Hepatocyte (in vitro differentiated cells): ENCODE measurements around the gene NDUFA5. TPM values are rescaled to one million over a fixed set of nuclear protein-coding genes. Genes with fewer than 3 reads are reported as not detected.
A peak's percentile ranks its signal among the peaks of the same experiment; 100 is the strongest.

ENCODE experiments used
- DNase-seq: peaks from one replicate; pipeline ENCODE4 v3.0.0-alpha.2; 2016; ENCODE audit warnings: low spot score
- H2AFZ ChIP-seq: fragments of 200-600 bp; sonication (generic); 2 replicates; pipeline ENCODE4 v1.6.0; 2016; ENCODE audit warnings: antibody characterized with exemption, mild to moderate bottlenecking
- H3K27ac ChIP-seq: fragments of 200-600 bp; sonication (generic); 2 replicates; pipeline ENCODE4 v1.5.1; 2016; ENCODE audit warnings: mild to moderate bottlenecking
- H3K27me3 ChIP-seq: fragments of 200-600 bp; sonication (generic); 2 replicates; pipeline ENCODE4 v1.6.1; 2016
- H3K36me3 ChIP-seq: fragments of 200-600 bp; sonication (generic); replicated peaks from 2 replicates; pipeline ENCODE4 v1.5.1; 2016; ENCODE audit warnings: low read depth; ENCODE audit not compliant: insufficient read depth
- H3K4me1 ChIP-seq: fragments of 200-600 bp; sonication (generic); 2 replicates; pipeline ENCODE4 v1.5.1; 2016; ENCODE audit warnings: mild to moderate bottlenecking, moderate library complexity; ENCODE audit not compliant: insufficient read depth
- H3K4me2 ChIP-seq: fragments of 200-600 bp; sonication (generic); 2 replicates; pipeline ENCODE4 v1.6.0; 2016
- H3K4me3 ChIP-seq: fragments of 200-600 bp; sonication (generic); 2 replicates; pipeline ENCODE4 v1.5.1; 2016; ENCODE audit warnings: mild to moderate bottlenecking
- H3K79me2 ChIP-seq: fragments of 200-600 bp; sonication (generic); 2 replicates; pipeline ENCODE4 v1.6.0; 2017; ENCODE audit warnings: mild to moderate bottlenecking
- H3K9me2 ChIP-seq: fragments of 200-600 bp; sonication (generic); replicated peaks from 2 replicates; pipeline ENCODE4 v1.6.0; 2017; ENCODE audit warnings: mild to moderate bottlenecking; ENCODE audit not compliant: insufficient read depth
- H3K9me3 ChIP-seq: fragments of 200-600 bp; sonication (generic); 2 replicates; pipeline ENCODE4 v1.5.1; 2016; ENCODE audit warnings: low read depth, mild to moderate bottlenecking
- H4K20me1 ChIP-seq: fragments of 200-600 bp; sonication (generic); 2 replicates; pipeline ENCODE4 v1.6.0; 2016; ENCODE audit warnings: mild to moderate bottlenecking; ENCODE audit not compliant: insufficient read depth, poor library complexity, severe bottlenecking
- EZH2 ChIP-seq: fragments of 200-600 bp; sonication (generic); IDR thresholded peaks from 2 replicates; pipeline ENCODE4 v1.6.1; 2016; ENCODE audit warnings: antibody characterized with exemption, mild to moderate bottlenecking, borderline replicate concordance
- EZH2phosphoT487 ChIP-seq: fragments of 200-600 bp; sonication (generic); IDR thresholded peaks from one replicate; pipeline ENCODE4 v1.6.1; 2018; ENCODE audit warnings: antibody characterized with exemption, mild to moderate bottlenecking, low read depth, moderate library complexity; ENCODE audit not compliant: unreplicated experiment, severe bottlenecking
- WGBS: methylation state at CpG from one replicate; pipeline ENCODE4 v1.1.6; 2016; ENCODE audit warnings: low lambda C conversion rate; ENCODE audit errors: missing lambda C conversion rate; 5-methylcytosine and 5-hydroxymethylcytosine counted together
- polyA plus RNA-seq: library from polyadenylated mRNA; unstranded; fragments of >200 nt; fragmentation: Nextera tagmentation; extraction: Ambion mirVana; gene quantifications from 2 replicates; pipeline ENCODE4 v1.2.1, GENCODE V29; 2016
- total RNA-seq: library from RNA; depleted of rRNA; stranded (reverse); fragments of >200 nt; gene quantifications from 2 replicates; pipeline ENCODE4 v1.2.3, GENCODE V29; 2014
- TF ChIP-seq, protein P1 (sequence below): fragments of 200-600 bp; sonication (generic); IDR thresholded peaks from 2 replicates; pipeline ENCODE4 v1.5.1; 2016; ENCODE audit warnings: antibody characterized with exemption, mild to moderate bottlenecking; ENCODE audit not compliant: poor library complexity

Gene NDUFA5
- total and polyA plus RNA-seq, 2 experiments from 2014 or later = 104 to 127 TPM

DNA sequence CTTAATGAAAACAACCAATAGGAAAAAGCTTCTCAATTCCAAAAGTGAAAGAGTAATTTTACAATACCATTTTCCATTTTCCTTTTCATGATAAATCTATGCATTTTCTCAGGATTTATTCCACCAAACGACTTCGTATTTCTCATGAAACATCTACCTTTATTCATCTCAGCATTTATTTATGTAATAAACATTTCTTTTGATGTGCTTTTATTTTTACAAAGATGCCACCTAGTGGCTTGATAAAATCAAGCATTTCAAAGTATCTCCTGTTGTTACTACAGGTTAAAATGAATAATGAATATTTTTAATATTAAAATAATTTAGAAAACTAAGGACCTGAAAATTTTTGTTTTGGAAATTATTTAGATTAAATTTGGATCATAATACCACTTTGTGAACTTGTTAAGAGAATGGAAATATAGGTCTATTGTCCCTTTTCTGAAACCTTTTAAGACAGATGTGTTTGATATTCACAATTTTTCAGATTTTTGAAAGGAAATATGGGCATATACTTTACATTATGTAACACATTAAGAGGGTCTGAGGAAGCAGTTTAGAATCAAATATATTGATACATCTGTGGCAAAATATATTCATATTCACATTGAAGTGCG, 20.5 kb downstream of the NDUFA5 start:
- H4K20me1 ChIP-seq = no peaks in the 10 kb centered on the region
- H3K27ac ChIP-seq = no peak overlapping the region
- no peaks in the 10 kb centered on the region for H3K9me3 ChIP-seq
- H3K4me1 ChIP-seq = no peaks in the 10 kb centered on the region
- H3K27me3 ChIP-seq = peaks cover 7% of the 10 kb centered on the region
- WGBS = 67% methylated on average over 3 of the region's 3 CpGs
- H3K79me2 ChIP-seq = no peaks in the 10 kb centered on the region
- H3K4me3 ChIP-seq = no peak overlapping the region
- H2AFZ ChIP-seq = no peak overlapping the region
- no peak overlapping the region for H3K4me2 ChIP-seq
- TF ChIP-seq EZH2phosphoT487 = no peak
- TF ChIP-seq, protein P1, sequence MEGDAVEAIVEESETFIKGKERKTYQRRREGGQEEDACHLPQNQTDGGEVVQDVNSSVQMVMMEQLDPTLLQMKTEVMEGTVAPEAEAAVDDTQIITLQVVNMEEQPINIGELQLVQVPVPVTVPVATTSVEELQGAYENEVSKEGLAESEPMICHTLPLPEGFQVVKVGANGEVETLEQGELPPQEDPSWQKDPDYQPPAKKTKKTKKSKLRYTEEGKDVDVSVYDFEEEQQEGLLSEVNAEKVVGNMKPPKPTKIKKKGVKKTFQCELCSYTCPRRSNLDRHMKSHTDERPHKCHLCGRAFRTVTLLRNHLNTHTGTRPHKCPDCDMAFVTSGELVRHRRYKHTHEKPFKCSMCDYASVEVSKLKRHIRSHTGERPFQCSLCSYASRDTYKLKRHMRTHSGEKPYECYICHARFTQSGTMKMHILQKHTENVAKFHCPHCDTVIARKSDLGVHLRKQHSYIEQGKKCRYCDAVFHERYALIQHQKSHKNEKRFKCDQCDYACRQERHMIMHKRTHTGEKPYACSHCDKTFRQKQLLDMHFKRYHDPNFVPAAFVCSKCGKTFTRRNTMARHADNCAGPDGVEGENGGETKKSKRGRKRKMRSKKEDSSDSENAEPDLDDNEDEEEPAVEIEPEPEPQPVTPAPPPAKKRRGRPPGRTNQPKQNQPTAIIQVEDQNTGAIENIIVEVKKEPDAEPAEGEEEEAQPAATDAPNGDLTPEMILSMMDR = peak; percentile 73
- no peaks in the 10 kb centered on the region for H3K36me3 ChIP-seq
- DNase-seq = peak; percentile 21
- H3K9me2 ChIP-seq = no peaks in the 10 kb centered on the region

DNA sequence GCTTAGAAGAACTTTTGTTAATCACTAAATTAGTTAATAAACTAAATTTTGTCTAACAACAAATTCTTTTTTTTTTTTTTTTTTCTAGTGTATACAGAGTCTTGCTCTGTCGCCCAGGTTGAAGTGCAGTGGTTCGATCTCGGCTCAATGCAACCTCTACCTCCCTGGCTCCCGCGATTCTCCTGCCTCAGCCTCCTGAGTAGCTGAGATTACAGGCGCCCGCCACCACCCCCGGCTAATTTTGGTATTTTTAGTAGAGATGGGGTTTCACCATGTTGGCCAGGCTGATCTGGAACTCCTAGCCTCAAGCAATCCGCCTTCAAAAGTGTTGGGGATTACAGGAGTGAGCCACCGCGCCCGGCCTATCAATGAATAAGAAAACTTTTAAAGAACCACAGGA, 22.1 kb downstream of the NDUFA5 start:
- Histone ChIP-seq H3K4me3 (no peak overlapping the region), H3K4me2 (peak overlapping the region; percentile 65), H3K9me2 (no peaks in the 10 kb centered on the region)

DNA sequence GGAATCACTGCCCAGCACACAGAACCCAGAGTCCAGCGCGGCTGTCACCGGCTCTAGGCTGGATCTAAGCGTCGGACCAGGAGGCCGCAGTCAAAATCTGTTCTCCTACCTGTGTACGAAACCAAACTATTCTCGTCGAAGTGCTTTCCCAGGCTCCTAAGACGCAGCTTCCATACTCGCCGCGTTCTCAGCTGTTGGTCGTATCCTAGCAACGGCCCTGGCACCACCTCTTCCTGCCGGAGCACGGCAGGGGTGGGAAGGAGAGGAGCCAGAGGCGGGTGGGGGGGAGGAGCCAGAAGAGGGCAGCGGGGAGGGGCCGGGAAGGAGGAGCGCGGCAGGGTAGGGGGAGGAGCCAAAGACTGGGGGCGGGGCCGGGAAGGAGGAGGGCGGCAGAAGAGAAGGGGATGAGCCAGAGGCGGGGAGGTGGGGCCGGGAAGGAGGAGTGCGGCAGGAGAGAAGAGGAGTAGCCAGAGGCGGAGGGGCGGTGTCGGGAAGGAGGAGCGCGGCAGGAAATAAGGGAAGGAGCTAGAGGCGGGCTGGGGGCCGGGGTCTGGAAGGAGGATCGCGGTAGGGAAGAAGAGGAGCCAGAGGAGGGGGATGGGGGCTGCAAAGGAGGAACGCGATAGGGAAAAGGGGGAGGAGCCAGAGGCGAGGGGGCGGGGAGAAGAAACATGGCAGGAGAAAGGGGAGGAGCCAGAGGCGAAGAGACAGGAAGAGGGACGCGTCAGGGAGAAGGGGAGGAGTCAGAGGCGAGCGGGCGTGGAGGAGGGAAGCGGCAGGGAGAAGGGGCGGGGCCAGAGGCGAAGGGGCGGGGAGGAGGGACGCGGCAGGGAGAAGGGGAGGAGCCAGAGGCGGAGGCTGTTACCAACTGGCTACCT, 23.0 kb downstream of the NDUFA5 start, which contains the start of gene IQUB:
Gene IQUB, minus strand, starts transcription at position 213 of the 878 bp plus-strand sequence. CDS start 22,255 bp downstream, outside the sequence.
- 0% methylated on average over 16 of the region's 54 CpGs for WGBS
- Histone ChIP-seq H3K27me3 (peaks cover 10% of the 10 kb centered on the region), H3K79me2 (no peaks in the 10 kb centered on the region), H3K4me2 (peak within 1 kb of the TSS; percentile 87), H3K4me1 (no peaks in the 10 kb centered on the region), H3K36me3 (no peaks in the 10 kb centered on the region), H2AFZ (peak within 1 kb of the TSS; percentile 59), H4K20me1 (no peaks in the 10 kb centered on the region), H3K4me3 (peak within 1 kb of the TSS; percentile 31), H3K27ac (peak within 1 kb of the TSS; percentile 84), H3K9me2 (no peaks in the 10 kb centered on the region), H3K9me3 (no peaks in the 10 kb centered on the region)
- DNase-seq = peak; percentile 99
- TF ChIP-seq, protein P1 = no peak
- TF ChIP-seq EZH2 = no peak
- TF ChIP-seq EZH2phosphoT487 = no peak

More for the DNA sequence above, 22.1 kb downstream of the NDUFA5 start:
- no peak for DNase-seq
- no peaks in the 10 kb centered on the region for H3K79me2 ChIP-seq
- H3K36me3 ChIP-seq = no peaks in the 10 kb centered on the region
- peak overlapping the region; percentile 24 for H3K27ac ChIP-seq
- H3K9me3 ChIP-seq = no peaks in the 10 kb centered on the region
- no peaks in the 10 kb centered on the region for H3K4me1 ChIP-seq
- H2AFZ ChIP-seq = peak overlapping the region; percentile 47
- peaks cover 10% of the 10 kb centered on the region for H3K27me3 ChIP-seq
- WGBS = 94% methylated on average over 12 of the region's 12 CpGs
- TF ChIP-seq EZH2phosphoT487 (no peak), EZH2 (no peak)
- TF ChIP-seq, protein P1 = no peak
- H4K20me1 ChIP-seq = no peaks in the 10 kb centered on the region
